Measurements from ENCODE around the gene SYK. TPM values are rescaled to one million over a fixed set of nuclear protein-coding genes. Genes with fewer than 3 reads are reported as not detected.

Gene SYK
- polyA plus RNA-seq, 3 donors, result 51.1 to 186 (median 177) TPM

- H3K79me2 ChIP-seq (ENCODE audit: insufficient read depth, low read length), result no peaks in the 10 kb centered on the region
- H3K36me3 ChIP-seq (replicated peaks in 1 of 2; ENCODE audit: control insufficient read depth in 1 of 2, insufficient read depth in 2 of 2, low read length in 2 of 2), result no peaks in the 10 kb centered on the region
- no peak for TF ChIP-seq CTCF (IDR thresholded peaks at IDR 0.05)
- Mint-ChIP-seq H3K9me3 (peaks cover 0 to 2% (median 0%) of the 10 kb centered on the region in 7 donors), H3K27ac (no peak overlapping the region), H3K27me3 (ENCODE audit: low read depth in 3 of 3) (peaks cover 3 to 5% (median 5%) of the 10 kb centered on the region in 3 donors), H3K4me1 (peaks cover 13% of the 10 kb centered on the region), H3K4me3 (no peak overlapping the region), H3K36me3 (no peaks in the 10 kb centered on the region)
- H3K27ac ChIP-seq (ENCODE audit: low read depth in 1 of 2, low read length in 2 of 2), result no peak overlapping the region
- H3K4me1 ChIP-seq (ENCODE audit: control insufficient read depth in 1 of 2, insufficient read depth in 2 of 2, low read length in 2 of 2), result no peaks in the 10 kb centered on the region
- no peaks in the 10 kb centered on the region for H4K20me1 ChIP-seq (ENCODE audit: insufficient read depth, low read length)
- no peak overlapping the region for H2AFZ ChIP-seq (ENCODE audit: insufficient read depth, low read depth, low read length, poor library complexity, severe bottlenecking)
- H3K9me3 ChIP-seq (replicated peaks in 1 of 2; ENCODE audit: control insufficient read depth in 1 of 2, insufficient read depth in 1 of 2, low read length in 2 of 2), result no peaks in the 10 kb centered on the region
- no peak for DNase-seq
- intact Hi-C loops (cut with micrococcal nuclease), result no loop called here
- H3K9ac ChIP-seq (ENCODE audit: insufficient read depth, low read length, poor library complexity, severe bottlenecking), result no peak overlapping the region
- WGBS (ENCODE audit: insufficient coverage), result no CpG with 5 or more reads among the region's 2 CpGs
- H3K4me2 ChIP-seq (replicated peaks; ENCODE audit: extremely low read depth, low read length, poor library complexity, severe bottlenecking), result no peak overlapping the region
- no peak overlapping the region for H3K4me3 ChIP-seq (replicated peaks in 1 of 3; ENCODE audit: low read depth in 2 of 3, low read length in 3 of 3)
- no peaks in the 10 kb centered on the region for H3K27me3 ChIP-seq (ENCODE audit: control insufficient read depth in 2 of 2, insufficient read depth in 2 of 2, low read length in 2 of 2)
Observed at GRCh38 chr9:90925581-90926257, 124.1 kb downstream of the SYK start.

GRCh38 chr9:90926936-90927335, 125.3 kb downstream of the SYK start:
- no CpG with 5 or more reads among the region's 3 CpGs for WGBS (ENCODE audit: insufficient coverage)
- Histone ChIP-seq H3K79me2 (ENCODE audit: insufficient read depth, low read length) (no peaks in the 10 kb centered on the region), H3K9ac (ENCODE audit: insufficient read depth, low read length, poor library complexity, severe bottlenecking) (no peak overlapping the region), H2AFZ (ENCODE audit: insufficient read depth, low read depth, low read length, poor library complexity, severe bottlenecking) (no peak overlapping the region), H3K4me3 (replicated peaks in 1 of 3; ENCODE audit: low read depth in 2 of 3, low read length in 3 of 3) (no peak overlapping the region), H3K36me3 (replicated peaks in 1 of 2; ENCODE audit: control insufficient read depth in 1 of 2, insufficient read depth in 2 of 2, low read length in 2 of 2) (no peaks in the 10 kb centered on the region), H3K4me2 (replicated peaks; ENCODE audit: extremely low read depth, low read length, poor library complexity, severe bottlenecking) (no peak overlapping the region), H3K9me3 (replicated peaks in 1 of 2; ENCODE audit: control insufficient read depth in 1 of 2, insufficient read depth in 1 of 2, low read length in 2 of 2) (no peaks in the 10 kb centered on the region), H3K4me1 (ENCODE audit: control insufficient read depth in 1 of 2, insufficient read depth in 2 of 2, low read length in 2 of 2) (no peaks in the 10 kb centered on the region), H3K27me3 (ENCODE audit: control insufficient read depth in 2 of 2, insufficient read depth in 2 of 2, low read length in 2 of 2) (no peaks in the 10 kb centered on the region), H4K20me1 (ENCODE audit: insufficient read depth, low read length) (no peaks in the 10 kb centered on the region), H3K27ac (ENCODE audit: low read depth in 1 of 2, low read length in 2 of 2) (no peak overlapping the region)
- TF ChIP-seq CTCF (IDR thresholded peaks at IDR 0.05), result no peak
- peaks cover 3 to 5% (median 5%) of the 10 kb centered on the region in 3 donors for H3K27me3 Mint-ChIP-seq (ENCODE audit: low read depth in 3 of 3)
- peaks cover 0 to 2% (median 0%) of the 10 kb centered on the region in 7 donors for H3K9me3 Mint-ChIP-seq
- no peak overlapping the region for H3K27ac Mint-ChIP-seq
- no peak overlapping the region for H3K4me3 Mint-ChIP-seq
- no peaks in the 10 kb centered on the region for H3K36me3 Mint-ChIP-seq
- intact Hi-C loops (cut with micrococcal nuclease), result no loop called here
- H3K4me1 Mint-ChIP-seq, result peaks cover 9% of the 10 kb centered on the region
- DNase-seq, result no peak

All from CD14-positive monocyte (primary cell).